DOHH2 (cell line): Measurements from ENCODE around the gene KLK14.

Source experiments
- EZH2phosphoT487 ChIP-seq: fragments of 200-600 bp; sonication (generic); IDR thresholded peaks from 2 replicates; pipeline ENCODE4 v1.6.1; 2017; ENCODE audit warnings: borderline replicate concordance, mild to moderate bottlenecking, antibody characterized with exemption, low read length, moderate library complexity, mixed read lengths
- TF ChIP-seq, protein P1 (sequence below): fragments of 200-600 bp; sonication (generic); IDR thresholded peaks from one replicate; pipeline ENCODE4 v1.5.1; 2014; ENCODE audit warnings: antibody characterized with exemption, mild to moderate bottlenecking, low read depth, low read length; ENCODE audit not compliant: poor library complexity, severe bottlenecking

GRCh38 chr19:51129716-51130115 lies 47.0 kb upstream of the KLK14 start:
- TF ChIP-seq, protein P1, sequence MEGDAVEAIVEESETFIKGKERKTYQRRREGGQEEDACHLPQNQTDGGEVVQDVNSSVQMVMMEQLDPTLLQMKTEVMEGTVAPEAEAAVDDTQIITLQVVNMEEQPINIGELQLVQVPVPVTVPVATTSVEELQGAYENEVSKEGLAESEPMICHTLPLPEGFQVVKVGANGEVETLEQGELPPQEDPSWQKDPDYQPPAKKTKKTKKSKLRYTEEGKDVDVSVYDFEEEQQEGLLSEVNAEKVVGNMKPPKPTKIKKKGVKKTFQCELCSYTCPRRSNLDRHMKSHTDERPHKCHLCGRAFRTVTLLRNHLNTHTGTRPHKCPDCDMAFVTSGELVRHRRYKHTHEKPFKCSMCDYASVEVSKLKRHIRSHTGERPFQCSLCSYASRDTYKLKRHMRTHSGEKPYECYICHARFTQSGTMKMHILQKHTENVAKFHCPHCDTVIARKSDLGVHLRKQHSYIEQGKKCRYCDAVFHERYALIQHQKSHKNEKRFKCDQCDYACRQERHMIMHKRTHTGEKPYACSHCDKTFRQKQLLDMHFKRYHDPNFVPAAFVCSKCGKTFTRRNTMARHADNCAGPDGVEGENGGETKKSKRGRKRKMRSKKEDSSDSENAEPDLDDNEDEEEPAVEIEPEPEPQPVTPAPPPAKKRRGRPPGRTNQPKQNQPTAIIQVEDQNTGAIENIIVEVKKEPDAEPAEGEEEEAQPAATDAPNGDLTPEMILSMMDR: no peak
- TF ChIP-seq EZH2phosphoT487: no peak
